HCT116 (cell line): Measurements from ENCODE around the gene ZEB2. TPM values are rescaled to one million over a fixed set of nuclear protein-coding genes. Genes with fewer than 3 reads are reported as not detected.

Experiments used
- ATAC-seq: fragments of 200-7000 bp; cut with Tn5 transposase; 2 replicates; pipeline ENCODE4 v1.9.1; 2020; ENCODE audit warnings: mild to moderate bottlenecking, moderate library complexity
- BruUV-seq: library from RNA; stranded (reverse); fragments of 400-500 nt; replicated peaks from 2 replicates; lab custom pipeline; 2021; lab: Mats Ljungman, UMichigan
- CTCF ChIA-PET: fragments of 300-600 bp; sonication (Branson Sonifier 250); formaldehyde crosslinking; loops from one replicate; lab custom pipeline; 2021; ENCODE audit warnings: antibody characterized with exemption; lab: Charles Lee
- POLR2A ChIA-PET: fragments of 300-600, 350-600 bp; sonication (Branson Sonifier 250); formaldehyde crosslinking; loops from one replicate; lab custom pipeline; 2021; ENCODE audit warnings: antibody characterized with exemption; lab: Charles Lee
- RAD21 ChIA-PET, 2 experiments: fragments of 300-600 bp; sonication (Branson Sonifier 250); formaldehyde crosslinking; loops; one replicate each; lab custom pipeline; 2023; ENCODE audit warnings: low total read pairs in 2 of 2; ENCODE audit not compliant: uncharacterized antibody in 2 of 2, unreplicated experiment in 2 of 2, low non-redundant PET in 1 of 2; lab: Charles Lee
- DNase-seq: peaks from one replicate; pipeline ENCODE4 v3.0.0-alpha.2; 2010; ENCODE audit warnings: low read depth, low spot score
- H2AFZ ChIP-seq: fragments of 200-600 bp; shearing (Covaris generic), sonication (generic); 2 replicates; pipeline ENCODE4 v1.6.1; 2017; ENCODE audit warnings: low read depth, mixed run types, mixed read lengths, antibody characterized with exemption, low read length; ENCODE audit not compliant: poor library complexity, severe bottlenecking
- H3K27ac ChIP-seq: 2 replicates; pipeline ENCODE4 v1.5.1; 2012; ENCODE audit warnings: low read depth, low read length
- H3K27me3 ChIP-seq: fragments of 200-600 bp; sonication (generic); 2 replicates; pipeline ENCODE4 v1.6.1; 2016; ENCODE audit warnings: mixed run types, low read length, mixed read lengths; ENCODE audit not compliant: insufficient read depth
- H3K36me3 ChIP-seq, 2 experiments: fragments of 200-500 bp in 1 of 2; fragments of 200-600 bp in 1 of 2; sonication (Bioruptor generic) in 1 of 2; sonication (generic) in 1 of 2; 2 replicates each; pipeline versions ENCODE4 v1.5.1 to v1.6.1; 2014 to 2016; ENCODE audit warnings: low read length in 2 of 2, inconsistent platforms in 1 of 2, mixed read lengths in 1 of 2, mixed run types in 1 of 2; ENCODE audit not compliant: insufficient read depth in 2 of 2, control insufficient read depth in 1 of 2
- H3K4me1 ChIP-seq, 2 experiments: fragments of 200-600 bp in 1 of 2; sonication (generic) in 1 of 2; 2 replicates each; pipeline versions ENCODE4 v1.5.1 to v1.6.1; 2012 to 2017; ENCODE audit warnings: low read length in 2 of 2, inconsistent platforms in 1 of 2, mild to moderate bottlenecking in 1 of 2, mixed read lengths in 1 of 2, mixed run types in 1 of 2, moderate library complexity in 1 of 2; ENCODE audit not compliant: insufficient read depth in 2 of 2, control insufficient read depth in 1 of 2
- H3K4me2 ChIP-seq: fragments of 200-600 bp; sonication (generic); 2 replicates; pipeline ENCODE4 v1.6.1; 2017; ENCODE audit warnings: mixed run types, low read length, mixed read lengths
- H3K4me3 ChIP-seq, 2 experiments: fragments of 200-600 bp in 1 of 2; sonication (generic) in 1 of 2; replicated peaks in 1 of 2; 2 replicates each; pipeline ENCODE4 v1.5.1; 2011 to 2016; ENCODE audit warnings: low read length in 2 of 2, control low read depth in 1 of 2, low read depth in 1 of 2, mild to moderate bottlenecking in 1 of 2, mixed read lengths in 1 of 2, mixed run types in 1 of 2
- H3K79me2 ChIP-seq: fragments of 200-600 bp; sonication (generic); 2 replicates; pipeline ENCODE4 v1.6.1; 2017; ENCODE audit warnings: mild to moderate bottlenecking, mixed run types, low read length, moderate library complexity, mixed read lengths; ENCODE audit not compliant: insufficient read depth
- H3K9ac ChIP-seq: fragments of 200-600 bp; sonication (generic); 2 replicates; pipeline ENCODE4 v1.6.1; 2016; ENCODE audit warnings: low read length, mixed read lengths
- H3K9me2 ChIP-seq: fragments of 200-600 bp; sonication (generic), shearing (Covaris generic); 2 replicates; pipeline ENCODE4 v1.6.1; 2017; ENCODE audit warnings: mixed run types, mild to moderate bottlenecking, moderate library complexity; ENCODE audit not compliant: insufficient read depth
- H3K9me3 ChIP-seq, 2 experiments: fragments of 200-500 bp in 1 of 2; fragments of 200-600 bp in 1 of 2; sonication (Bioruptor generic) in 1 of 2; sonication (generic) in 1 of 2; 2 replicates each; pipeline ENCODE4 v1.6.1; 2014 to 2017; ENCODE audit warnings: low read length in 2 of 2, mixed read lengths in 2 of 2, inconsistent platforms in 1 of 2, low read depth in 1 of 2, mild to moderate bottlenecking in 1 of 2, mixed run types in 1 of 2, moderate library complexity in 1 of 2; ENCODE audit not compliant: control insufficient read depth in 1 of 2, insufficient read depth in 1 of 2
- H4K20me1 ChIP-seq: fragments of 200-600 bp; sonication (generic), shearing (Covaris generic); 2 replicates; pipeline ENCODE4 v1.6.1; 2017; ENCODE audit warnings: mixed run types, mild to moderate bottlenecking, moderate library complexity; ENCODE audit not compliant: insufficient read depth
- CEBPB ChIP-seq: IDR thresholded peaks from 2 replicates; pipeline ENCODE4 v1.6.1; 2012; ENCODE audit warnings: low read depth
- ELF1 ChIP-seq: IDR thresholded peaks from 2 replicates; pipeline ENCODE4 v1.6.1; 2012; ENCODE audit warnings: low read depth, borderline replicate concordance
- FOSL1 ChIP-seq: IDR thresholded peaks from 2 replicates; pipeline ENCODE4 v1.6.1; 2012; ENCODE audit warnings: low read depth
- MAX ChIP-seq: IDR thresholded peaks from 2 replicates; pipeline ENCODE4 v1.6.1; 2012
- REST ChIP-seq: IDR thresholded peaks from 2 replicates; pipeline ENCODE4 v1.6.1; 2012; ENCODE audit warnings: low read depth
- SP1 ChIP-seq: IDR thresholded peaks from 2 replicates; pipeline ENCODE4 v1.6.1; 2012; ENCODE audit warnings: low read depth
- SRF ChIP-seq: IDR thresholded peaks from 2 replicates; pipeline ENCODE4 v1.6.1; 2012; ENCODE audit warnings: low read depth
- ZBTB33 ChIP-seq: IDR thresholded peaks from 2 replicates; pipeline ENCODE4 v1.6.1; 2011; ENCODE audit warnings: mild to moderate bottlenecking, low read length, moderate library complexity; ENCODE audit not compliant: insufficient replicate concordance; ENCODE audit errors: extremely low read depth
- ZFX ChIP-seq: fragments of 450-650 bp; IDR thresholded peaks from 2 replicates; pipeline ENCODE4 v1.6.1; 2017
- ZNF274 ChIP-seq: fragments of 200-500 bp; sonication (Bioruptor generic); IDR thresholded peaks from 2 replicates; pipeline ENCODE4 v1.6.1; 2014; ENCODE audit warnings: mild to moderate bottlenecking, low read depth, low read length, inconsistent platforms
- intact Hi-C: fragments of 100-400 bp; cut with micrococcal nuclease; formaldehyde crosslinking; loops from 2 replicates; pipeline ENCODE4 v1.10.0; 2022
- total RNA-seq: library from RNA; stranded (reverse); gene quantifications from one replicate; pipeline ENCODE4 v1.2.1, GENCODE V29; 2021; ENCODE audit not compliant: unreplicated experiment

ZEB2 gene
- total RNA-seq, 1 experiment from 2014 or later, result 0.81 TPM

GRCh38 chr2:144426355-144426754 is 93.6 kb downstream of the ZEB2 start (continued):
- no peak for TF ChIP-seq ZBTB33
- no peak for TF ChIP-seq ELF1

- DNase-seq, result no peak
- no peaks in the 10 kb centered on the region for H3K4me1 ChIP-seq
- ChIA-PET CTCF (no interaction called here), RAD21 (no interaction called here), POLR2A (no interaction called here)
- H3K4me2 ChIP-seq, result no peak overlapping the region
- H3K27ac ChIP-seq, result no peak overlapping the region
- H3K36me3 ChIP-seq, result no peaks in the 10 kb centered on the region
- H3K79me2 ChIP-seq, result no peaks in the 10 kb centered on the region
- no peaks in the 10 kb centered on the region for H3K9me2 ChIP-seq
- H3K9me3 ChIP-seq, result no peaks in the 10 kb centered on the region
- intact Hi-C loops, result loop anchor here (5.0 kb wide), 1 partner anchor 138 kb away; no protein-coding TSS in a partner anchor
- no TSS peak for BruUV-seq
- H3K27me3 ChIP-seq, result no peaks in the 10 kb centered on the region
- no peak for TF ChIP-seq REST
- TF ChIP-seq FOSL1, result no peak
- TF ChIP-seq MAX, result no peak
- no peak for TF ChIP-seq SRF
- no peak for TF ChIP-seq CEBPB
- TF ChIP-seq SP1, result no peak
- no peak for TF ChIP-seq ZNF274
- no peak for TF ChIP-seq ZFX
- H2AFZ ChIP-seq, result no peak overlapping the region
- H3K9ac ChIP-seq, result no peak overlapping the region
- H4K20me1 ChIP-seq, result no peaks in the 10 kb centered on the region
- no peak overlapping the region for H3K4me3 ChIP-seq
- ATAC-seq, result no peak
These were observed 95.2 kb downstream of the ZEB2 start for GRCh38 chr2:144424559-144425240.
